Uterus (tissue), 2 donors: ENCODE data around the gene YBX1.

ENCODE experiments used
- POLR2A ChIP-seq, 2 donors: fragments of 450-650 bp; IDR thresholded peaks; one replicate each; pipeline ENCODE4 v1.6.1; 2016; ENCODE audit warnings: antibody characterized with exemption in 2 of 2, mild to moderate bottlenecking in 1 of 2, moderate library complexity in 1 of 2
- TF ChIP-seq, protein P1 (sequence below), 4 experiments: fragments of 200-600 bp in 2 of 4; fragments of 450-650 bp in 2 of 4; sonication (generic) in 2 of 4; IDR thresholded peaks; one replicate each; pipeline ENCODE4 v1.5.1; 2016 to 2019; ENCODE audit warnings: antibody characterized with exemption in 4 of 4, mild to moderate bottlenecking in 2 of 4, moderate library complexity in 1 of 4

DNA sequence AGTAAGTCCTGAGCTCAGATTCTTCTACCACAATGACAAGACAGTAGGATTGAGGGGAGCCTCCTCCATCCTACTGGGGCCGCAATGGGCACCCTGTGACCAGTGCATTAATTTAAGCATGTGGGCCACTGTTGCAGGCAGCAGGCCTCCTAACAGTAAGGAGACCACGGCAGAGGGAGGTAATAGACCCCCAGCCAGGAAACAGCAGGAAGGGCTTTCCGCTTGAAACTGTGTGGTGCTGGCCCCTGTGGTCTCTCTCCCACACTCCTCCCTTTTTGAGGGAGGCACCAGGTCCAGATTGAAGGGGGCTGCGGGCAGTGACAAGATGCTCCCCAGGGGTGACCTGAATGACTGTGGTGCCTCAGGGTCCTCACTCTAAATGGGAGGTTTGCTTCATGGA is 59.5 kb downstream of the YBX1 start:
- TF ChIP-seq, protein P1, sequence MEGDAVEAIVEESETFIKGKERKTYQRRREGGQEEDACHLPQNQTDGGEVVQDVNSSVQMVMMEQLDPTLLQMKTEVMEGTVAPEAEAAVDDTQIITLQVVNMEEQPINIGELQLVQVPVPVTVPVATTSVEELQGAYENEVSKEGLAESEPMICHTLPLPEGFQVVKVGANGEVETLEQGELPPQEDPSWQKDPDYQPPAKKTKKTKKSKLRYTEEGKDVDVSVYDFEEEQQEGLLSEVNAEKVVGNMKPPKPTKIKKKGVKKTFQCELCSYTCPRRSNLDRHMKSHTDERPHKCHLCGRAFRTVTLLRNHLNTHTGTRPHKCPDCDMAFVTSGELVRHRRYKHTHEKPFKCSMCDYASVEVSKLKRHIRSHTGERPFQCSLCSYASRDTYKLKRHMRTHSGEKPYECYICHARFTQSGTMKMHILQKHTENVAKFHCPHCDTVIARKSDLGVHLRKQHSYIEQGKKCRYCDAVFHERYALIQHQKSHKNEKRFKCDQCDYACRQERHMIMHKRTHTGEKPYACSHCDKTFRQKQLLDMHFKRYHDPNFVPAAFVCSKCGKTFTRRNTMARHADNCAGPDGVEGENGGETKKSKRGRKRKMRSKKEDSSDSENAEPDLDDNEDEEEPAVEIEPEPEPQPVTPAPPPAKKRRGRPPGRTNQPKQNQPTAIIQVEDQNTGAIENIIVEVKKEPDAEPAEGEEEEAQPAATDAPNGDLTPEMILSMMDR (IDR thresholded peaks at IDR 0.05): no peak
- TF ChIP-seq POLR2A (IDR thresholded peaks at IDR 0.05): no peak
